NCI-H2171 (cell line): ENCODE results near the gene ABCA2.
"Not testable (repeated sequence)": the region's sequence is repeated elsewhere in the genome, so short reads cannot be mapped to it uniquely, and the experiment has no call there.

Experiments used
- DNase-seq: peaks from one replicate; lab custom pipeline; 2025; lab: John Stamatoyannopoulos, UW

ABCA2 gene

GRCh38 chr9:137015976-137016375 lies 12.1 kb downstream of the ABCA2 start:
- no peak for DNase-seq

DNA sequence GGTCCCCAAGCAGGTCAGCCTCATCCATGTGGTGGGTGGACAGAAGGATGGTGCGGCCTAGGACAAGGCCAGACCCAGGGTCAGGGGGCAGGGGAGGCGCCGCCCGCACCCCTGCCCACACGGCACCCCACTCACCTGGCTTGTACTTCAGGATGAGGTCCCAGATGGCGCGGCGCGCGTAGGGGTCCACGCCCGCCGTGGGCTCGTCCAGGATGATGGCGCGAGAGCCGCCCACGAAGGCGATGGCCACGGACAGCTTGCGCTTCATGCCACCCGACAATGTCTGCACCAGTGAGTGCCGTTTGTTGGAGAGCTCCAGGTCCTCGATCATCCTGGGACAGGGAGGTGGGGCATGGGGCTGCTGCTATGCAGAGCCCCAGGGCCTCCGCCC lies 12.5 kb downstream of the ABCA2 start:
- no peak for DNase-seq

GRCh38 chr9:137014776-137015539 lies 13.1 kb downstream of the ABCA2 start:
- DNase-seq, result no peak

GRCh38 chr9:137014166-137014565 lies 13.9 kb downstream of the ABCA2 start:
- DNase-seq, result no peak

DNA sequence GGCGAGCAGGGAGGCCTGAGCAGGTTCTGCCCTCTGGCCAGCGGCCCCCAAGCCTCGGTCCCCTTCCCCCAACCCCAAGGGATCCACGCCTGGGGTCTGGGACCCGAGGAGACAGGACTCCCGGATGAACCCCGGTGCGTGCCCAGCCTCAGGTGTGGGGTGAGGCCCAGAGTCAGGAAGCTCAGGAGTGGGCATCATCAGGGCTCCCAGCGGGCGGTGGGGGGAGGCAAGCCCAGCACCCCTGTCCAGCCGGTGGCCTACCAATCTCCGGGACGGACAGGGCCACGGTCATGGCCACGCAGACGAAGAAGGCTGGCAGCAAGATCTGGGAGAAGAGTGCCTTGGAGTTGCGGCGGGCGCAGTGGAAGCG lies 14.5 kb downstream of the ABCA2 start:
- DNase-seq, result no peak

DNA sequence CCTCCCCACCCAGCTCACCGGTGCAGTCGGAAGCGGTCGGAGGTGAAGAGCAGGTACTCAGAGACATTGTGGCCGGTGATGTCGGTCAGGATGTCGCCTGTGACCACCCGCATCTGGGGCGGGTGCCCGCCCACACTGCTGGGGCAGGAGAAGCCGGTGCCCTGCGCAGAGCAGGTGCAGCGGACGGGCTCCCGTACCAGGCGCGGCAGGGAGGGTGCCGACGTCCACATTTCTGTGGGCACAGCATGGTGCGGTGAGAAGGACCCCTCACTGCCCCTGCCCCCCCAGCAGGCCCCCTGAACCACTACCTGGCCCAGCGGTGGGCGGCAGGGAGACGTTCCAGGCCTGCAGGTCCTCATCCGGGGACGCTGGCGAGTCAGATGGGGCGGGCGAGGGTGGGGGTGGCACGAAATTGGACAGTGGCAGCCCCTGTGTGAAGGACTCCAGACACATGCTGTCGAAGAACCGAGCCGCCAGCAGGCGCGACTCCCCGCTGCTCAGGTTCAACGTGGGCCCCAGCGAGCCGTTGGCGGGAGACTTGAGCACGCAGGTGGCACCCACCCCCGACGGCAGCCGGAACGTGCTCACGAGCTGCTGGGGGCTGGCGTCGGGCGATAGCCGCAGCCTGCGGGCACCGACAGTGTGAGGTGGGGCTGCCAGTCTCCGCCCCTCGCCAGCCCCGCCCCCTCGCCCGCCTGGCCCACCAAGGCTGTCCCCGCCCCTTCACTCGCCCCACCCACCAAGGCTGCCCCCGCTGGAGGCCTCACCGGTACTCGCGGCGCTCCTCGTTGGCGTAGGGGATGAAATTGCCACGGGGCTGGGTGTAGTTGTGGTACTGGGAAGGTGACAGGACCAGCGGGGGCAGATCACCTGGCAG lies 15.1 kb downstream of the ABCA2 start:
- no peak for DNase-seq

DNA sequence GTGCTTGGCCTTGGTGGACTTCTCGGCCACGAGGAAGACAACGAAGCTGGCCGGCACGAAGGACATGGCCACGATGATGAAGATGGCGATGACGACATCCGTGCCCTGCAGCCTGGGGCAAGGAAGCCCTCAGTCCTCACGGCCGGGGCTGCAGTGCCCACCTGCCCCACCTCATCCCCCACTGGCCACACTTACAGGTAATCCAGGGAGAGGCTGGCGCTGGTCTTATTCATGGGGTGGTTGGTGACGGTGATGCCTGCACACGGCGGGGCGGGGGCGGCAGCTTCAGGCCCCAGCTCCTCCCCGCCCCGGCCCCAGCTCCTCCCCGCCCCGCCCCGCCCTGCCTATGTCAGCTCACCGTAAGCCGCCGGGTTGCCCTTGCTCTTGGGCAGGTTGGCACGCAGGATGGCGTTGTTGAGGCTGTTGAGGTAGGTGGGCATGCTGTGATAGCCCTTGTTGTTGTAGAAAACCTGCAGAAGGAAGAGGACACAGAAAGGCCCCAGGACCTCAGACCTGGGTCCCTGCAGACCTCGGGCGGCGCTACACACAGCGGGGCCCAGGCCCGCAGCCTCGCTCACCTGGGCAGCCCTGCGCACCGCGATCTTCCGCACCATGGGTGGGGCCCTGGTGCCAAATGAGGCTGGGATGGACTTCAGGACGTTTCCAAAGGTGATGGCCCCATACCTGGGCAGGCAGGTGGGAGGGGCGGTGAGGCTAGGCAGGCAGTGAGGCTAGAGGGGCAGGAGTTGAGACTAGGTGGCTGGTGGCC lies 15.9 kb downstream of the ABCA2 start:
- no peak for DNase-seq

- DNase-seq, result no peak
Observed at GRCh38 chr9:137011156-137011555, 16.9 kb downstream of the ABCA2 start.

DNA sequence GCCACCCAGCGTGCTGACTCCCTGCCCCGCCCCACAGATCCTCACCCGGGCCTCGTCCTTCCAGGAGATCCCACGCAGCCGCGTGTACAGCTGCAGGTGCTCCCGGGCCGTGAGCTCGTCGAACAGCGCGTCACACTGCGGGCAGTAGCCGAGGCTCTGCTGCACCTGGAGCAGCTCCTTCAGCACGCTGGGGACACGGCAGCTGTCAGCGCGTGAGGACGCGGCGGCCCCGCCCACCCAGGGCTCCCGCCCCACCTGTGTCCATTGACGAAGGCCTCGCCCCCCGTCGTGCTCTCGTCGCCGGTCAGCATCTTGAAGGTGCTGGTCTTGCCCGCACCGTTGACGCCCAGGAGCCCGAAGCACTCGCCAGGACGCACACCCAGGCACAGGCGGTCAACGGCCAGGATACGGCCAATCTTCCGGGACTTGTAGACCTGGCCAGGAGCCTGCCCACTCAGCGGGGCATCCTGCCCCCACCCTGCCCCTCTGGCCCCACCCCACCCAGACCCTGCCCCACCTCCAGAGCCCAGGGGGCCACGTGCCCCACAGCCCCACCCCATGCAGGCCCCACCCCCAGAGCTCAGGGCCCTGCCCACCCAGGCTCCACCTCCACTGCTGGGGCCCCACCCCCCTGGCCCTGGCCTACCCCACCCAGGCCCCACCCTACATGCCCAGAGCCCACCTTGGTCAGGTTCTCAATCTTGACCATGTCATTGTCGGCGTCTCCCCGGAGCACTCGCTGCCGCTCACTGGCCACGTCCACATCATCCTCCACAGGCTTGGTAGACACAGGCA lies 17.9 kb downstream of the ABCA2 start:
- DNase-seq, result no peak

DNA sequence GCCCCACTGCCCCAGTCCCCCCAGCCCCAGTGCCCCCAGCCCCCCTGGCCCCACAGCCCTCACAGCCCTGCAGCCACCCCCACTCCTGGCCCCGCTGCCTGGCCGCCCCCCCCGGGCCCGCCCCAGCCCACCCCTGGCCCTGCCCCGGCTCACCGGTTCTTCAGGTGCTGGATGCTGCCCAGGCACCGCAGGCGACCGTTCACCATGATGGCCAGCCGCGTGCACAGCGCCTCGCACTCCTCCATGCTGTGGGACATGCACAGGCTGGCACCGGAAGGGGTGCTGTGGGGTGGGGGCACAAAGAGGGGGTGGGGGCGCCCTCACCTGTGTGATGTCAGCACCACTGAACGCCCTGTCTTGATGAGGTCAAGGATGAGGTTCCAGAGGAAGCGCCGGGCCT lies 18.8 kb downstream of the ABCA2 start:
- DNase-seq, result no peak

- no peak for DNase-seq
Observed at GRCh38 chr9:137008312-137008711, 19.7 kb downstream of the ABCA2 start.

GRCh38 chr9:137007816-137008270 lies 20.2 kb downstream of the ABCA2 start:
- DNase-seq, result no peak

DNA sequence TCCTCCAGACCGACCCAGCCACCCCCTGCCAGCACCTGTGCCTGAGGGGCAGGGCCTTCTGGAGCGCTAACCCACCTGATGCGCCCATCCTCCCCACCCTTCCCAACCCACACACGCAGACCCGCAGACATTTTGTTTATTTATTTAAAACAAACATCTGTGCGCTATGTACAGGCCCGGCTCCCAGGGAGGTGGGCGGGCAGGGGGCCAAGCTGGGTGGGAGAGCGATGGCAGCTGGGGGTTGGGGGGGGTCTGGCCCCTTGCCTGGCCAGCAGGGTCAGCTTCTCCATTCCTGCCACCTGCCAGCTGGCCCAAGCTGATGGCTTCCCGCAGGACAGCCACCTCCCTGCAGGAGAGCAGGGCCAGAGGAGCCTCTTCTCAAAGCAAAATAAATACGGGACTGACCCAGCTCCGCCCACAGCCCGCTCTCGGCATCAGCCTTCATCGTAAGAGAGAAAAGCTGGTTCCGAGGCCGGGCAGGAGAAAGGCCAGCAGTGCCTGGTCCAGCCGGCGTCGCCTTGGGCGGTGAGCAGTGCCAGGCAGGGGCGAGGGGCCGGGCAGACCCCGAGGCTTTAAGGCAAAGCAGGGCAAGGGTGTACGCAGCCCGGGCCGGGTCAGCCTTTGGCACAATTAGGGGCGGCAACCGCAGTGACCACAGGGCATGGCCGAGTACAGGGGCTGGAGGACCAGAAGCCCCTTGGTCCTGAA lies 20.8 kb downstream of the ABCA2 start:
- DNase-seq, result no peak

- no peak for DNase-seq
Observed at GRCh38 chr9:137006116-137007003, 21.7 kb downstream of the ABCA2 start.

- not testable (repeated sequence) for DNase-seq
Observed at GRCh38 chr9:137004285-137004684, 23.8 kb downstream of the ABCA2 start.

GRCh38 chr9:137002646-137003041 lies 25.4 kb downstream of the ABCA2 start:
- no peak for DNase-seq

DNA sequence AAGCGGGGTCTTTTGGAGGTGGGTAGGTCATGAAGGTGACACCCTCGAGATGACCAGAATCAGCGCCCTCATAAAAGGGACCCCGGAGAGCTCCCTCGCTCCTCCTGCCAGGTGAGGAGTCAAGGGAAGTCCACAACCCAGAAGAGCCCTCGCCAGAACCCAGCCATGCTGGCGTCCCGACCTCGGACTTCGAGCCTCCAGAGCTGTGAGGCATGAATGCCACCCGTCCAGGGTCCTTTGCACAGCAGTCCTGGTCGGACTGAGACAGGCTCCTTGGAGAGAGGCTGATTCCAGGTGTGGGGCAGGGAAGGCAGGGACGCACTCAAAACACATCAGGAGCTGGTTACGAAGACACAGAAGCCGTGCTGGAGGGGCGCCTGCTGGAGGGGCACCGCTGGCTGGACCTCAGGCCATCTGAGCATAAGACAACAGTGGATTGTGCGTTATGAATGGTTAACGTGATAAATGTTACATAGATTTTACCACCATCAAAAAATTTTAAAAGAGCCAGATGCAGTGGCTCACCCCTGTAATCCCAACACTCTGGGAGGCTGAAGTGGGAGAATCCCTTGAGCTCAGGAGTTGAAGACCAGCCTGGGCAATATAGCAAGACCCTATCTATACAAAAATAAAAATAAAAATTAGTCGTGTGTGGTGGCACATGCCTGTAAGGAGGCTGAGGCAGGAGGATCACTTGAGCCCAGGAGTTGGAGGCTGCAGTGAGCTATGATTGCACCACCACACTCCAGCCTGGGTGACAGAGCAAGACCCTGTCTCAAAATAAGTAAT lies 26.0 kb downstream of the ABCA2 start:
- no peak for DNase-seq

- DNase-seq, result no peak
Observed at GRCh38 chr9:137000177-137000930, 27.7 kb downstream of the ABCA2 start.
